Stimulated activated CD4-positive, alpha-beta T cell treated with anti-CD3 and anti-CD28 coated beads, TNF-alpha, amount 100 ng/mL, for 24 hours (primary cell): Measurements from ENCODE around the gene SEMA3C.

Experiments
- DNase-seq, 3 experiments: peaks; one replicate each; pipeline ENCODE4 v3.0.0-alpha.2; 2020; ENCODE audit warnings: low read depth in 3 of 3

The SEMA3C gene

DNA sequence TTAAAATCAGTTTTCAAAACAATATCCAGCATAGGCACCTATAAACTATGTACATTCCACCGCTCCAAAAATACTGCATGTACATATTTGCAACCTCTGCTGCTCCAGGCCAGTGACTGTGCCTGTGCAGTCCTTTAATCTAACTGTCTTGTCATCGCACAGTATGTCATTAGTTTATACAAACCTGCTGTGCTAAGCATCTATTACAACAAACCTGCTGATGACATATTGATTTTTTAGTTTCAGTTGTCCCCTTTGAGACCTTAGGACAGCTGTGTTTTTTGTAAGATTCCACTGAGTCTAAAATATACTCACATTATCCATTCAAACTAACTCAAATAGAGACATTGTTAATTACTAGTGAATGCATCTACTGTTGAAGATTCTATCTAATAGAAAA is 33.1 kb downstream of the SEMA3C start:
- DNase-seq = no peak

- no peak for DNase-seq
Observed at GRCh38 chr7:80884511-80885195, 34.2 kb downstream of the SEMA3C start.

DNA sequence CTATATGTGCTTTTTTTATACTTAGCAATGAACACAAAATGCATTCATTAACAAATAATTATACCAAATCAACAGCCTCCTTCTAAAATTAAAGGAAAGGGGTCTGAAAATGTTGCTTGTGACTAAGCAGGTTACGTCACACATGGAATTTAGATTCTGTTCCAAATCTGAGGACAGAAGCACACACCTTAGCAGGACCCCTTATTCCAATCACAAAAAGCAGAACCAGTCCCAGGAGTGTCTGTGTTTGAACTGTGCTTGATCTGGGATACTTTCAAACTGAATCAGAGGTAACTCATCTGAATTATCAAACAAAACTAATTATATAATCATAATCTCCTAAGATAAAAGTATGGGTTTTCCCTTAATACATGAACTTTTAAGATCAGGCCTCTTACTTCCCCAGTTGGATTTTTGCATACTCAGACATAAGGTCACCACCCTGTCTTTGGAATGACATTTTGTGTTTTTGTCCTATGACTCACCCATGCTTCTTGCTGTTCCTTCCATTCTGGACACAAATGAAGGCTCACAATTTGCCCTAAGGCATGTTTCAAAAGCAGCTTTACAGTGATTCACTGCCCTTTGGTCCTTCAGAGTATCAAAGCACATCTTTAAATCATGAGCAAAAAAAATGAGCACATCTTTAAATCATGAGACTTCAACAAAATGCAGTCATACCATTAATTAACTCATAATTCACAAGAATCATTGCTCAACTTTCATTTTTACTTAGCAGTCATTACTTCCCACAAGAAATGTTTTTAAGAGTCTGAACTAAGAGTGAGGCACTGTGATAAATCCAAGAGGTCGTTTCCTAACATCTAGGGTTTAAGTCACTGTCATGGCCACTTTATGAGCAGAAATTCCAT is 35.5 kb downstream of the SEMA3C start:
- no peak for DNase-seq

DNA sequence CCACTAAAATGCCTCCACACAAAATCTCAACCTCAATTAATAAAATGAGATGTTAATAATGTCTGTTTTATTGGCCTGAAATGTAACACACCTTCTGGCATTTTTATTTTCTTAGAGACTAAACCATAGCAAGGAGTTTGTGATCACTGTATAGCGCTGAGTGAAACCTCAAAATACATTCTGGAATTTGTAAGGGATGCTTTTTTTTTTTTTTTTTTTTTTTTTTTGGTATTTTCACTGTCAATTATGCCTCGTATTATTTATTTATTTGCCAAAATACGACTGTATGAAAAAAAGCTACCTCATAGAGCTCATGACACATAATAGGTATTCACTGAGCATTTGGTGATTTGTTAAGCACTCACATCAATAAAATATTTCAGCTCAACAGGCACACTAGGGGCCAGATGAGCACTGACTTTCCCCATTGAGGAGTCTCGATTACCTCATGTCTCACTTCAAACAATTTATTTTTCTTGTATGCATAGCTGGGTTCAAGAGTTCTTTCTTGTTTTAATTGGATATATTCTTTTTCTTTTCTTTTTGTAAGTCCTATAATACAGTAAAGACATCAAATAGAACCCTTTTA is 36.5 kb downstream of the SEMA3C start:
- DNase-seq = no peak

DNA sequence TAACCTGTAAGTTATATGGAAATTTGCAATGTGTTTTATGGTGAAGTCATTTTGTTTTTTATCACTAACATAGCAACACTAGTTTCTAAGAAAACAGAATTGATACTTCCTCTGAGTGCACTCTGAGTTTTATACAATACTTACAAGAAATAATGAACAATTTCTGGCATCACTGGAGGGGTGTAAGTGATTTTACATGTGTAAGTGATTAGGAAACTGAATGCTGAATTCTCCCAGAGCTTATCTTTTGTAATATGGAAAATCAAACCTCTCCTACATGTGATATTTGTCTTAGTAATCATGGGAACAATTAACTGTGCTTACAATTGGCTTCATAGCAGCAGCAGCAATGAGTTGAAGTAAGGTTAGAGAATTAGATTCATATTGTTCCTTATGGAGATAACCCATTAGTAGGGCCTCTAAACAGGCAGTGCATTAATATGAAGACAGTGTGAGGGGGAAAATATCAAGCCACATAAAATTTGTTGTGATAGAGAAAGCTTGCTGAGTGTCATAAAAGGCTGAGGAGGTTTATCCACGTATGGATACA is 37.4 kb downstream of the SEMA3C start:
- no peak for DNase-seq

DNA sequence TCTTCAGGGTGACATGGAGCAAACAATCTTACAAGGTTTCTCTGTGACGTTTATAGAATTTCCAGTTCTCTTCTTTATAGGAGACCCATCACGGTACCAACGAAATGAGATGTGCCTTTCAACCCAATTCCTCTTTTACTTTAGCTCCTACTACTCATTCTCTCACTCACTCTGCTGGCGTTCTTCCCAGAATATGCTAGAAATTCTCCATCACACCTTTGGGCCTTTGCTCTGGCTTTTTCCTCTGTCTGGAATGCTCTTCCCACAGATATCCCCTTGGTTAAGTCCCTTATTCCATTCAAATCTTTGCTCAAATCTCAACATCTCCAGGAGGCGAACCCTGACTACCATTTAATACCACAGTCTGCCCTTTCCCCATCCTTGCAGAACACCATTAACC is 39.0 kb downstream of the SEMA3C start:
- no peak for DNase-seq

DNA sequence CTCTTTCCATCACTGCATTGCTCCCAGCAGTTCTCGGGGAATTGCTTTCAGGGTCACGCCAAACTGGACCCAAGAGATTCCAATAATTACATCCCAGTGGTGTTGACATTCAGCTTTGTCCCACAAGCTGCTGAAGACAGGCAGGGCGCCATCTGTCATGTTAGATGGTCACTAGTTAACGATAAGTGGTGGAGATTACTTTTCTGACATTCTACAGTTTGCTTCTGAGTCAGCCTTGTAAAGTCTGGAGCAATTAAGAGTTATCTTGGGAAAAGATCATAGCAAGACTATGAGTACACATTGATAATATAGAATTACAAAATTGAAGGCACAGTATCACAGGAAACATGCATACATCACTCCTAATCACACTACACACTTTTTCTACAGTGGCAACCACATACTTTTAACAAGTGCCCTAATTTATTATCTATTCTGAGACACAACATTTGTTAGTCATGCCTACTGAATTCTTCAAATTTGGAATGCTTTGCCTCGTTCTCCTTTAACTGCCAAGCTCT is 41.9 kb downstream of the SEMA3C start:
- DNase-seq = no peak

DNA sequence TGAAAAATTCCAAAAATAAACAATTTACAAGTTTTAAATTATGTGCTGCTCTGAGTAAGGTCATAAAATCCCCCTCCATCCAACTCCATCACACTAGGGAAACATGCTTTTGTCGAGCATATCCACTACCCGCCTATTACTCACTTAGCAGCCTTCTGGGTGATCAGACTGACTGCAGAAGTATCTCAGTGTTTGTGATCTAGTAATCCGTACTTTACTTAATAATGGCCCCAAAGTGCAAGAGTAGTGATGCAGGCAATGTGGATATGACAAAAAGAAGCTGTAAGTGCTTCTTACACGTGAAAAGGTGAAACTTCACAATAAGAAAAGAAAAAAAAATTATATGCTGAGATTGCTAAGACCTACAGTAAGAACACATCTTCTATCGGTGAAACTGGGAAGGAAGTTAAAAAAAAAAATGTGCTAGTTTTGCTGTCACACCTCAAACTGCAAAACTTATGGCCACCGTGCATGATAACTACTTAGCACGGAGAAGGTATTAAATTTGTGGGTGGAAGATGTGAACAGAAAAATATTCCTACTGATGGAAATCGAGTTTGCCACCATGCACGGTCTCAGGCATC is 43.2 kb downstream of the SEMA3C start:
- no peak for DNase-seq

DNA sequence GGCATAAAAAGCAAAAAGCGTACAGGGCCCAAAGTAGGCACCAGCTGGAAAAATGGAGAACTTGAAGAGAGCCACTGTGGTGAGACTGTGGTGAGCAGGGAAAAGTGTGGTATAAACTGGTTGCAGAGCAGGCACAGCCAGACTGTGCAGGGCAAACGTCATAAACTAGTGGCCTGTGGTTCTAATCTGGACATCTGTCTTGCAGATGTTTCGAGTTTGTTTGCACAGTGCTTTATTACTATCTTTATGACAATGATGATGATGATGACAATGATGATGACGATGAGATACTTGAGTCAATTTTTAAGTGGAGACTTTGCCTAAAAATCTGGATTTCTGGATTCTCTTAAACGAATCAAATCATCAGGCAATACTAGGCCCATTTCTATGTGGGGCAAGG is 45.7 kb downstream of the SEMA3C start:
- no peak for DNase-seq

- no peak for DNase-seq
Observed at GRCh38 chr7:80871228-80871627, 47.6 kb downstream of the SEMA3C start.

DNA sequence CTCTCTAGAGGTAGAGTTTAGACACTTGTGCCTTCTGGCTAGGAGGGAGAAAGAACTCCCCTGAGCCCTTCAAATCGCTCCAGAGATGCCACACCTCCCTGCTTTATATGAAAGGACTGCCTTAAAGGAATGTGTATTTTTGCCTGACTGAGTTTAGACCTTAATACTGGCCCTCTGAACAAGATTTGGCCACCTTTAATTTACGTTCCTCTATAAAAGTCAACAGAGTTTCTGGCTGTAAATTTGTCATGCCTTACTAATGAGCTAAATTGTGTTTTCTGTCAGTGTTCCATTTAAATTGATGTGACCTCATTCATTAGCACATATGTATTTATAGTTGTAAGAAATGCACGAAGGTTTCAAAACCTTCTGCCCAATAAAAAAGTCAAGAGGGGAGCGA is 48.0 kb downstream of the SEMA3C start:
- DNase-seq = no peak

DNA sequence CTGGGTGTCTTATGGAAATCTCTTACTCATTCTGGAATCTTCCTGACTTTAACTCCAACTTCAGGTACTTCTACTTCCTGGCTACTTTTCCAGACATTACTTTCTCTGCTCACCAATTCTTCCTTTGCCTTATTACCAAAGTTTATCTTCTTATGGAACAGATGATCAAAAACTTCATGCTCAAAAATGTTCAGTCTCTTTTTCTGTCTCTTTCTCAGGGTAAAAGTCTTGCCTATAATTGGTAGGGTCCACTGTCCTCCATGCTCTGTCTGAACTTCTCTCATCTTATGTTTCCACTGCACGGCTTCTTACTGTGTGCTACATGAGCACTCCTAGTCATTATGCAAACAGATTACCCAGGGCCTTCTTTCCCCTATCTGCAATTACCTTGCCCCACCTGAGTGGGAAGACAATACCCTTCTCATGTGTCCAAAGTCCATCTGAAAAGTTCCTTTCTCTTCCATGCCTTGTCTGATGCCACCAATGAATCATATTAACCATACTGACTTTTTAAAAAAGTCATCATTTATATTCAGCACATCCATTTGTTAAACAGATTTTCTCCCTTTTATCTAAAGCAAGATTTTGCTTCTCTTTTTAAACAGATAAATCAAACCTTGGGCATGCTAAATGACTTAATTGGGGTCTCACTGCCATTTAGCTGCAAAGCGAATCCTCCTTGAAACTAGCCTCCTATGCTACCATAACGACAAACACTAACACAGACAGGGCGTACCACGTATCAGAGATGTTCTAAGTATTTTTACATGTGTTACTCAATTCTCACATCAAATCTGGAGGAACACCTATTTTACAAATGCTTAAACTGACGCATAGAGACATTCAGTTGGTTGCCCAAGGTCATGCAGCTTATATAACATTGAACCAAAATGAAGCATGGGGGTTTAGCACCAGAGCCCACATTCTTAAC is 48.8 kb downstream of the SEMA3C start:
- no peak for DNase-seq

- DNase-seq = no peak
Observed at GRCh38 chr7:80869106-80869784, 49.6 kb downstream of the SEMA3C start.

DNA sequence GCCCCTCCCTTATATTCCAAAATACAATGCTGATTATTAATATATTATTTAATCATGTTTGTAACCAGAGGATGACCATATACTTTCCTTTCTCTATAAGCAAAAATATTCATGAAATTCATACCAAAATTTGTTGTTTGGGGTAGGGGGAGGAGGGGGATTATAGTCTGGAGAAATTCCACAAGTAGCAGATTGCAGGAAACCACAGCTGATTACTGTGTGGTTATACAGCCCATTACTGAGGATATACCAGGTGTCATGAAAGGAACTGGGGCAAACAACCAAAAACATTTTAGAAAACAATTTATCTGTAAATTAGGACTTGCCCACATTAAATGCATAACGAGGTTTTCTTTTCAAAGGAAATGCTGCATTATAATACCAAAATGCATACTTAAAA is 50.3 kb downstream of the SEMA3C start:
- DNase-seq = no peak

DNA sequence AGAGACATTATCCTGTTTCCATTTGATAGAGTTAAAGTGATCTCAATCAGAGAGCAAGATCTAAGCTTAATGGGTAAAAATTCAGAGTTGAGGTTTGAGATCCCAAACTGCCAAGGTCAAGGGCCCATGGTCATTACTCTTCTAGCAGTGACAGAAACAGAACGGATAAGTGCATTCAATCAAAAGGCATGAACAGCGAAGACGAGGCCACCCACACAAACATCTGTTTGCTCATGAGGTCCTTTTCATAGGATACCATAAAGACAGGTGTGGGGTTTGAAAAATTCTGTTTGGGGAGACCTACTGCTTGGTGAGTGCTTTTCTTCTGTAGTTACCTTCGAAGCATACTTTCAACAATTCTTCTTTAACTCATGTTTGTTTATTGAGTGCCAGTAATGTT is 58.3 kb downstream of the SEMA3C start:
- DNase-seq = no peak

DNA sequence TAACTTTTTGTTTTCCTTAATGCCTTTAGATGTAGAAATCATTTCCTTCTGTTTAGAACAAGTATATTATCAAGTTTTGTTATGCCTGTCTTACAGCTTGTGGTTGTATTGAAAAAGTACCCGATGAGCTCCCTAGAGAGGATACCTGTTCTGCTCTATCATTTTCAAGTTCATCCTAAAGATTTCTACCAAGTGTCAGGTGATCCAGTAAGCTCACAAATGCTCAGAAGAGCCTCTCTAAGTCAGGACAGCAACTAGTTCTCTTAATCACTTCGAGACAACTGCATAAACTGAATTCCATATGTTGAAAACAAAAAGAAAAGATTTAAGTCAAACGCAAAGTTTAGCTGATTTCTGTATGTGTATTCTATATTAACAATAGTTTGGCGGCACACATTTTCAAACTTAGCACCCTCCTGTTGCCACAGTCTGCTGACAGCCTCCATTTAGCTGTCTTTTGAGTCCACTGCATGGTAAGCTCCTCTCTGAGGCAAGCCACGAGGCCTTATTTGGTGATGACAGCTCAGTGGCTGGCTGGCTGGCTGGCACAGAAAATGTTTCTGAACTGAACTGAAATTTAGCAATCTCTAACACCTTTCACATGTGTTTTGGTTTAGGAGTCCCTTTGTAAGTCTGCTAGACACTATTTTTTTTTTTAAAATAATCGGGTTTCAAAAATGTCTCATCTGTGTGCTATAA is 59.4 kb downstream of the SEMA3C start:
- no peak for DNase-seq

DNA sequence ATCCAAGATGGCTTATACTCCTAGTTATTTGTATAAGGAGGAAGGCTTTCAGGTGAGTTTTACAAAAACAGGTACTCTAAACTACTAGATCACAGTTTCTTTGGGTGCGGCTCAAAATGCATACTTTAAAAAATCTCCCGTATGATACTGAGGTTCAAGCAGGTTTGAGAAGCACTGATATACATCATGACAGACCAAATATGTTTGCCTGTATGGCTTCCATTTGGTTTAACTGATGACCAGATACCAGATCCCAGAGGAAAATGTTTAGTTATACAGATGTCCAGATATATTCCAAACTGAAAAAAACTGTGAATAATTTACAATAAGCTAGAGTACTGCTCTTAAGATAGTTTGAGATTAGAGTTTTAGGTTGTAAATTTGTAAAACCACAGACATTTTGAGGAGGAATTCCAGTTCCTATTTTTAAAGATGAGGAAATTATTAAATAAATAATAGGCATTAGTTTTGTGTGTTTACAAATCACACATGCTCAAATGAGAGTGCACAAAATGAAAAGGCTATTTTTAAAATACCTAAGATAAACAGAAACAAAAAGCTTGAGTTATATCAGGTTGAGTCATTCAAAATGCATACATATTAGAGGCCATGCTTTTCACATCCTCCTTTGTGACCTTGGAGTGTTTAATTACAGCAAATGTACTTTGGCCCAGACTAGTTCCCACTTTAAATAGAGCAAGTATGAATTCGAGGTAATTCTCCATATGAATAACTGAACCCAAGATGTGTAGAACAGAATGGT is 60.5 kb downstream of the SEMA3C start:
- no peak for DNase-seq

GRCh38 chr7:80856769-80857168 is 62.1 kb downstream of the SEMA3C start:
- DNase-seq = no peak

- DNase-seq = no peak
Observed at GRCh38 chr7:80851896-80852476, 66.9 kb downstream of the SEMA3C start.
